AG09309 (cell line): Measurements from ENCODE around the gene SRMS.

ENCODE experiments used
- DNase-seq: peaks from one replicate; pipeline ENCODE4 v3.0.0-alpha.2; 2010; ENCODE audit warnings: low read depth
- H3K4me3 ChIP-seq: 2 replicates; pipeline ENCODE4 v1.5.1; 2011; ENCODE audit warnings: mild to moderate bottlenecking, low read depth, low read length, moderate library complexity; ENCODE audit not compliant: control insufficient read depth
- TF ChIP-seq, protein P1 (sequence below): IDR thresholded peaks from 2 replicates; pipeline ENCODE4 v1.5.1; 2011; ENCODE audit warnings: mild to moderate bottlenecking, low read depth, low read length, inconsistent platforms; ENCODE audit not compliant: insufficient read depth, control insufficient read depth; ENCODE audit errors: missing control alignments

Gene SRMS

DNA sequence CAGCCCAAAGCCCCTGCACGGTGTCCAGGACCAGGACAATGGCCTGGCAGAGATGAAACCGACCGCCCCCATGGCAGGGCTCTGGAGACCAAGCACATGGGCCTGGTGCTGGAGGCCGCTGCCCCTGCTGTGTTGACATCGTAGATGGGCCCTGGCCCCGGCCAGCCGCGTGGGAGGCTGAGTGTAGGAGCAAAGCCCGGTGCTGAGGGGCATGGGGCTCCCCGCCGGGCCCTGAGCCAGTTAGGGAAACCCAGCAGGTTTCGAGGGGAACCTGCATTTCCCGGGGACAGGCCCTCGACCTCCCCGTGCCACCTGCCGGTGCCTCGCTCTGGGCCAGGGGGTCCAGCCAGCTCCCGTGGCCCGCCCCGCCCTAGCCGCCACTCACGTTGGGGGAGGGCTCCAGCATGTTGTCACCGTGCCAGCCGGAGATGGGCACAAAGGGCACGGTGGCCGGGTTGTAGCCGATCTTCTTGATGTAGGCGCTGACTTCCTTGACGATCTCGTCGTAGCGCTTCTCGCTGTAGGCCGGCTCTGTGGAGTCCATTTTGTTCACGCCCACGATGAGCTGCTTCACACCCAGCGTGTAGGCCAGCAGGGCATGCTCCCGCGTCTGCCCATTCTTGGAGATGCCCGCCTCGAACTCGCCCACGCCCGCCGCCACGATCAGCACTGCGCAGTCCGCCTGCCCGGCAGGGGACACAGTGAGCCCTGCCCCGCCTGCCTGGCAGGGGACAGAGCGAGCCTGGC, 53.0 kb downstream of the SRMS start:
- no peak for DNase-seq
- no peak overlapping the region for H3K4me3 ChIP-seq
- TF ChIP-seq, protein P1, sequence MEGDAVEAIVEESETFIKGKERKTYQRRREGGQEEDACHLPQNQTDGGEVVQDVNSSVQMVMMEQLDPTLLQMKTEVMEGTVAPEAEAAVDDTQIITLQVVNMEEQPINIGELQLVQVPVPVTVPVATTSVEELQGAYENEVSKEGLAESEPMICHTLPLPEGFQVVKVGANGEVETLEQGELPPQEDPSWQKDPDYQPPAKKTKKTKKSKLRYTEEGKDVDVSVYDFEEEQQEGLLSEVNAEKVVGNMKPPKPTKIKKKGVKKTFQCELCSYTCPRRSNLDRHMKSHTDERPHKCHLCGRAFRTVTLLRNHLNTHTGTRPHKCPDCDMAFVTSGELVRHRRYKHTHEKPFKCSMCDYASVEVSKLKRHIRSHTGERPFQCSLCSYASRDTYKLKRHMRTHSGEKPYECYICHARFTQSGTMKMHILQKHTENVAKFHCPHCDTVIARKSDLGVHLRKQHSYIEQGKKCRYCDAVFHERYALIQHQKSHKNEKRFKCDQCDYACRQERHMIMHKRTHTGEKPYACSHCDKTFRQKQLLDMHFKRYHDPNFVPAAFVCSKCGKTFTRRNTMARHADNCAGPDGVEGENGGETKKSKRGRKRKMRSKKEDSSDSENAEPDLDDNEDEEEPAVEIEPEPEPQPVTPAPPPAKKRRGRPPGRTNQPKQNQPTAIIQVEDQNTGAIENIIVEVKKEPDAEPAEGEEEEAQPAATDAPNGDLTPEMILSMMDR, result no peak

DNA sequence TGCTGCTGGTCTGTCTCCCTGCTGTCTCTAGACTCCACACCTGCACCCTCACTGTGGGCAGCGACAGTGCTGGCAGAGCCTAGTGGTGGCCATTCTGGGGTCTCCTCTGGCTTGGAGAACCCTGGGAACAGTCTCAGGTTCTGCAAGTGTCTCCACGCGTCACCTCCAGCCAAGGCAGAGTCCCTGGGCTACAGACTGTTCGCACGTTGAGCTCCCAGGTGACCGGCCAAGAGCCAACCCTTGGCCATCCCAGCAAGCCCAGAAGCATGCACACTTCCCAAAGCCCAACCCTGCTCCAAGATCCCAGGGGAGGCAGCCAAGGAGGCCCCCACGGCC, 53.5 kb downstream of the SRMS start:
- no peak for DNase-seq
- no peak overlapping the region for H3K4me3 ChIP-seq
- TF ChIP-seq, protein P1, result no peak

DNA sequence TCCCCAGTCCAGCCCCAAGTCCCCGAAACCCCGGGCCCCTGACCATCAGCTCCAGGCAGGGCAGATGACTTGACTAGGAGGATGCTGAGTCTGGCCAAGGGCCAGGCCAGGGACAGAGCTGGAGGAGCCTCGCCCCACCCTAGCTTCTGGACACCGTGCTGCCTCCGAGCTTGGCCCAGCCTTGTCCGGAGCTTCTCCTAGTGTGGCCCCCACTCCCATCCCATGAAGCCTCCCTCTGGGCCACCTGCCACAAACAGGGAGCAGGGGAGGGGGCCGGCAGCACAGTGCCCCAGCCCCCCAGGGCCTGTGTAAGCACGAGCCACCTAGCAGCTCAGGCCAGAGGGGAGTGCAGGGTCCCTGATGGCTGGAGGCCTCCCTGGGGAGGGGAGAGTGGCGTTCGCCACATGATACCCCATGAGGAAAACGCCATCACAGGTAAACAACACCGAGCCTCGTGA, 54.0 kb downstream of the SRMS start:
- no peak overlapping the region for H3K4me3 ChIP-seq
- TF ChIP-seq, protein P1, result no peak
- DNase-seq, result no peak

DNA sequence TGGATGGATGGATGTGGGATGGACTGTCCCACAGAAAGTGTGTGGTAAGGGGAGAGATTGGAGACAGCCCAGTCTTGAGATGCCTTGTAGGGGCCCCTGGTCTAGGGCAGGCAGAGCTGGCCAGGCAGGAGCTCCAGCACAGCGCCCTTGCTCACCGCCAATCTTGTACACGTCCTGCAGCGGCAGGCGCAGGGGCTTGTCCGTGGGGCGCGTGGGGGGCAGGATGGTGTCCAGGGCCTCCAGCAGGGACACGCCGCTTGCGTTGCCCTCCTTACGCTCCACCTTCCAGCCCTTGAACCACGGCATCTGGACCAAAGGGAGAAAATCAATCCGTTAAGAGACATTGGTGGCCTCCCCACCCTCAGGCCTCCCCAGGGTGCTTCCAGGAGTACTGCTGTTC, 54.6 kb downstream of the SRMS start:
- H3K4me3 ChIP-seq, result no peak overlapping the region
- no peak for DNase-seq
- TF ChIP-seq, protein P1, result no peak

DNA sequence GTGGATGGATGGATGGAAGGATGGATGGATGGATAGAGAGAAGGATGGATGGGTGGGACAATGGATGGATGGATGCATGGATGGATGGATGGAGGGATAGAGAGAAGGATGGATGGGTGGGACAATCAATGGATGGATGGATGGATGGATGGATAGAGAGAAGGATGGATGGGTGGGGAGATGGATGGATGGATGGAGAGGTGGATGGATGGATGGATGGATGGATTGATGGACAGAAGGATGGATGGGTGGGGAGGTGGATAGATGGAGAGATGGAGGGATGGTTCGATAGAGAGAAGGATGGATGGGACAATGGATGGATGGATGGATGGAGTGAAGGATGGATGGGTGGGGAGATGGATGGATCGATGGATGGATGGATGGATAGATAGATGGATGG, 55.0 kb downstream of the SRMS start:
- H3K4me3 ChIP-seq, result no peak overlapping the region
- no peak for DNase-seq
- TF ChIP-seq, protein P1, result no peak

DNA sequence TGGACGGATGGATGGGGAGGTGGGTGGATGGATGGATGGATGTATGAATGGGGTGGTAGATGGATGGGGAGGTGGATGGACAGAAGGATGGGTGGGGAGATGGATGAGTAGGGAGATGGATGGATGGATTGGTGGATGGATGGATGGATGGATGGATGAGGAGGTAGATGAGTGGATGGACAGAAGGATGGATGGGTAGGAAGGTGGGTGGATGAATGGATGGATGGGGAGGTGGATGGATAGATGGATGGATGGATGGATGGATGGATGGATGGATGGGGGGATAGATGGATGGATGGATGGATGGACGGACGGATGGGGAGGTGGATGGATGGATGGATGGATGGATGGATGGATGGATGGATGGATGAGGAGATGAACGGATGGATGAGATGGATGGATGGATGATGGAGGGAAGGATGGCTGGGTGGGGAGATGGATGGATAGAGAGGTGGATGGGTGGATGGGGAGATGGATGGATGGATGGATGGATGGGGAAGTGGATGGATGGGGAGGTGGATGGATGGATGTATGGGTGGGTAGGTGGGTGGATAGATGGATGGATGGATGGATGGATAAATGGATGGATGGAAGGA, 55.8 kb downstream of the SRMS start:
- TF ChIP-seq, protein P1, result no peak
- DNase-seq, result no peak
- H3K4me3 ChIP-seq, result no peak overlapping the region

DNA sequence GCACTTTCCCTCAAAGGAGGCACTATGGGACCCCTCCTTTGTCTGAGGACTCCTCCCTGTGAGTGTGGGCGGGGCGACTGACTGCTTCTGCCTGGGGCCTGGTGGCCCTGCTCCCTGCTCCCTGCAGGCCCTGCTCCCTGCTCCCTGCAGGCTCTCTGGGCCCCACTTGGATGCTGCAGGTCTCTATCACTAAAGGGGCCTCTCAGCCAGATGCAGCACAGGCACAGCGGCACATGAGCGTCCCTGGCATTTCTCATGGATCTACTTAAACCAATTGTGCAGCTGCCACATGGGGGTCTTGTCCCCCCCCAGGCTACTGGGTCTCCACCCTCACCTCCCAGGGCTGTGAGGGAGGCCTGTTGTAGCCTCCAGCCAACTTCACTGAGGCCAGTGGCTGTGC, 56.5 kb downstream of the SRMS start:
- no peak overlapping the region for H3K4me3 ChIP-seq
- DNase-seq, result no peak

More for the DNA sequence above, 56.5 kb downstream of the SRMS start:
- TF ChIP-seq, protein P1, result no peak
